ENCODE results near the gene GLA. TPM values are rescaled to one million over a fixed set of nuclear protein-coding genes. Genes with fewer than 3 reads are reported as not detected.

GLA gene
- total RNA-seq, 5 donors from 2014 or later (not counting 1 experiment from before 2014, with no cell fraction given) = 11.3 to 22.5 (median 14.9) TPM

- Mint-ChIP-seq H3K9me3 (no peaks in the 10 kb centered on the region), H3K27ac (no peak overlapping the region), H3K4me3 (no peak overlapping the region), H3K27me3 (peaks cover 0 to 18% of the 10 kb centered on the region in 2 donors), H3K4me1 (peaks cover 0 to 4% (median 0%) of the 10 kb centered on the region in 3 donors), H3K36me3 (no peaks in the 10 kb centered on the region)
- POLR2A ChIA-PET = no interaction called here
- H3K27me3 ChIP-seq (replicated peaks in 1 of 2; ENCODE audit: control insufficient read depth in 2 of 2, extremely low read depth in 1 of 2, insufficient read depth in 2 of 2, low read length in 1 of 2) = no peaks in the 10 kb centered on the region
- H3K36me3 ChIP-seq (ENCODE audit: control insufficient read depth in 2 of 2, extremely low read depth in 1 of 2, insufficient read depth in 1 of 2, low read length in 1 of 2) = no peaks in the 10 kb centered on the region
- CTCF ChIA-PET = interaction anchor here in 1 of 2 donors (1.0 kb wide), 1 partner anchor 9 kb away, joined by 3 read pairs; no protein-coding TSS in a partner anchor
- no peak overlapping the region for H3K27ac ChIP-seq (ENCODE audit: low read length)
- H3K9me3 ChIP-seq = no peaks in the 10 kb centered on the region
- ATAC-seq (replicated peaks in 1 of 4) (no peak), DNase-seq (no peak)
- H3K4me1 ChIP-seq (ENCODE audit: control insufficient read depth in 1 of 2, extremely low read depth in 1 of 2, insufficient read depth in 2 of 2, low read length in 2 of 2) = no peaks in the 10 kb centered on the region
- H3K4me3 ChIP-seq (ENCODE audit: control insufficient read depth in 1 of 2, extremely low read depth in 1 of 2, low read length in 1 of 2) = no peak overlapping the region
Observed at GRCh38 chrX:101368800-101369199, 38.9 kb downstream of the GLA start.

GRCh38 chrX:101365301-101365795 is 42.4 kb downstream of the GLA start:
- peaks cover 0 to 20% of the 10 kb centered on the region in 2 donors for H3K27me3 Mint-ChIP-seq
- H3K4me3 Mint-ChIP-seq = no peak overlapping the region
- no peak for DNase-seq
- no peak overlapping the region for H3K27ac ChIP-seq (ENCODE audit: low read length)
- ChIA-PET POLR2A (no interaction called here), CTCF (no interaction called here)
- no peak overlapping the region for H3K27ac Mint-ChIP-seq
- H3K9me3 Mint-ChIP-seq = no peaks in the 10 kb centered on the region
- peaks cover 0 to 4% (median 0%) of the 10 kb centered on the region in 3 donors for H3K4me1 Mint-ChIP-seq
- H3K4me1 ChIP-seq (ENCODE audit: control insufficient read depth in 1 of 2, extremely low read depth in 1 of 2, insufficient read depth in 2 of 2, low read length in 2 of 2) = no peaks in the 10 kb centered on the region
- no peak for ATAC-seq (replicated peaks in 1 of 4)
- no peak overlapping the region for H3K4me3 ChIP-seq (ENCODE audit: control insufficient read depth in 1 of 2, extremely low read depth in 1 of 2, low read length in 1 of 2)
- no peaks in the 10 kb centered on the region for H3K36me3 Mint-ChIP-seq
- no CpG with 5 or more reads among the region's 1 CpG for WGBS (ENCODE audit: insufficient coverage)
- no peaks in the 10 kb centered on the region for H3K36me3 ChIP-seq (ENCODE audit: control insufficient read depth in 2 of 2, extremely low read depth in 1 of 2, insufficient read depth in 1 of 2, low read length in 1 of 2)
- no peaks in the 10 kb centered on the region for H3K27me3 ChIP-seq (replicated peaks in 1 of 2; ENCODE audit: control insufficient read depth in 2 of 2, extremely low read depth in 1 of 2, insufficient read depth in 2 of 2, low read length in 1 of 2)
- H3K9me3 ChIP-seq = no peaks in the 10 kb centered on the region

- no peaks in the 10 kb centered on the region for H3K4me1 ChIP-seq (ENCODE audit: control insufficient read depth in 1 of 2, extremely low read depth in 1 of 2, insufficient read depth in 2 of 2, low read length in 2 of 2)
- ATAC-seq (replicated peaks in 1 of 4) = no peak
- CTCF ChIA-PET = no interaction called here
Observed at GRCh38 chrX:101362757-101363156, 45.0 kb downstream of the GLA start.

GRCh38 chrX:101362116-101362515 is 45.6 kb downstream of the GLA start:
- H3K9me3 ChIP-seq = no peaks in the 10 kb centered on the region
- Mint-ChIP-seq H3K27me3 (peaks cover 0 to 26% of the 10 kb centered on the region in 2 donors), H3K9me3 (no peaks in the 10 kb centered on the region), H3K4me1 (peaks cover 0 to 2% (median 0%) of the 10 kb centered on the region in 3 donors), H3K36me3 (no peaks in the 10 kb centered on the region), H3K27ac (no peak overlapping the region), H3K4me3 (no peak overlapping the region)
- H3K27ac ChIP-seq (ENCODE audit: low read length) = no peak overlapping the region
- no peaks in the 10 kb centered on the region for H3K4me1 ChIP-seq (ENCODE audit: control insufficient read depth in 1 of 2, extremely low read depth in 1 of 2, insufficient read depth in 2 of 2, low read length in 2 of 2)
- no peaks in the 10 kb centered on the region for H3K27me3 ChIP-seq (replicated peaks in 1 of 2; ENCODE audit: control insufficient read depth in 2 of 2, extremely low read depth in 1 of 2, insufficient read depth in 2 of 2, low read length in 1 of 2)
- ChIA-PET CTCF (interaction anchor here in 1 of 2 donors (0.6 kb wide), 1 partner anchor 52 kb away, joined by 3 read pairs; no protein-coding TSS in a partner anchor), POLR2A (no interaction called here)
- ATAC-seq (replicated peaks in 1 of 4) = no peak
- no peak for DNase-seq
- H3K36me3 ChIP-seq (ENCODE audit: control insufficient read depth in 2 of 2, extremely low read depth in 1 of 2, insufficient read depth in 1 of 2, low read length in 1 of 2) = no peaks in the 10 kb centered on the region
- no CpG with 5 or more reads among the region's 3 CpGs for WGBS (ENCODE audit: insufficient coverage)
- H3K4me3 ChIP-seq (ENCODE audit: control insufficient read depth in 1 of 2, extremely low read depth in 1 of 2, low read length in 1 of 2) = no peak overlapping the region

More at GRCh38 chrX:101362757-101363156, 45.0 kb downstream of the GLA start:
- Histone ChIP-seq H3K27ac (ENCODE audit: low read length) (no peak overlapping the region), H3K4me3 (ENCODE audit: control insufficient read depth in 1 of 2, extremely low read depth in 1 of 2, low read length in 1 of 2) (no peak overlapping the region), H3K27me3 (replicated peaks in 1 of 2; ENCODE audit: control insufficient read depth in 2 of 2, extremely low read depth in 1 of 2, insufficient read depth in 2 of 2, low read length in 1 of 2) (no peaks in the 10 kb centered on the region), H3K9me3 (no peaks in the 10 kb centered on the region), H3K36me3 (ENCODE audit: control insufficient read depth in 2 of 2, extremely low read depth in 1 of 2, insufficient read depth in 1 of 2, low read length in 1 of 2) (no peaks in the 10 kb centered on the region)
- H3K27me3 Mint-ChIP-seq = peaks cover 0 to 23% of the 10 kb centered on the region in 2 donors
- no peaks in the 10 kb centered on the region for H3K9me3 Mint-ChIP-seq
- no peak for DNase-seq
- no peaks in the 10 kb centered on the region for H3K36me3 Mint-ChIP-seq
- no peak overlapping the region for H3K27ac Mint-ChIP-seq
- H3K4me3 Mint-ChIP-seq = no peak overlapping the region
- peaks cover 0 to 2% (median 0%) of the 10 kb centered on the region in 3 donors for H3K4me1 Mint-ChIP-seq
- POLR2A ChIA-PET = no interaction called here

GRCh38 chrX:101360390-101360789 is 47.3 kb downstream of the GLA start:
- Histone ChIP-seq H3K9me3 (no peaks in the 10 kb centered on the region), H3K27me3 (replicated peaks in 1 of 2; ENCODE audit: control insufficient read depth in 2 of 2, extremely low read depth in 1 of 2, insufficient read depth in 2 of 2, low read length in 1 of 2) (no peaks in the 10 kb centered on the region), H3K4me3 (ENCODE audit: control insufficient read depth in 1 of 2, extremely low read depth in 1 of 2, low read length in 1 of 2) (no peak overlapping the region), H3K36me3 (ENCODE audit: control insufficient read depth in 2 of 2, extremely low read depth in 1 of 2, insufficient read depth in 1 of 2, low read length in 1 of 2) (no peaks in the 10 kb centered on the region), H3K4me1 (ENCODE audit: control insufficient read depth in 1 of 2, extremely low read depth in 1 of 2, insufficient read depth in 2 of 2, low read length in 2 of 2) (no peaks in the 10 kb centered on the region), H3K27ac (ENCODE audit: low read length) (no peak overlapping the region)
- no peaks in the 10 kb centered on the region for H3K36me3 Mint-ChIP-seq
- DNase-seq (no peak), ATAC-seq (replicated peaks in 1 of 4) (no peak)
- H3K27ac Mint-ChIP-seq = no peak overlapping the region
- peaks cover 0 to 27% of the 10 kb centered on the region in 2 donors for H3K27me3 Mint-ChIP-seq
- POLR2A ChIA-PET = no interaction called here
- peaks cover 0 to 2% (median 0%) of the 10 kb centered on the region in 3 donors for H3K4me1 Mint-ChIP-seq
- 83% methylated on average over 1 of the region's 7 CpGs for whole genome bisulfite sequencing (ENCODE audit: insufficient coverage)
- H3K4me3 Mint-ChIP-seq = no peak overlapping the region
- no peaks in the 10 kb centered on the region for H3K9me3 Mint-ChIP-seq
- CTCF ChIA-PET = no interaction called here

- Histone ChIP-seq H3K9me3 (no peaks in the 10 kb centered on the region), H3K27ac (ENCODE audit: low read length) (no peak overlapping the region), H3K4me3 (ENCODE audit: control insufficient read depth in 1 of 2, extremely low read depth in 1 of 2, low read length in 1 of 2) (no peak overlapping the region), H3K4me1 (ENCODE audit: control insufficient read depth in 1 of 2, extremely low read depth in 1 of 2, insufficient read depth in 2 of 2, low read length in 2 of 2) (no peaks in the 10 kb centered on the region), H3K36me3 (ENCODE audit: control insufficient read depth in 2 of 2, extremely low read depth in 1 of 2, insufficient read depth in 1 of 2, low read length in 1 of 2) (no peaks in the 10 kb centered on the region), H3K27me3 (replicated peaks in 1 of 2; ENCODE audit: control insufficient read depth in 2 of 2, extremely low read depth in 1 of 2, insufficient read depth in 2 of 2, low read length in 1 of 2) (no peaks in the 10 kb centered on the region)
- no peaks in the 10 kb centered on the region for H3K9me3 Mint-ChIP-seq
- CTCF ChIA-PET = no interaction called here
- POLR2A ChIA-PET = no interaction called here
- ATAC-seq (replicated peaks in 1 of 4) (no peak), DNase-seq (no peak)
- H3K36me3 Mint-ChIP-seq = no peaks in the 10 kb centered on the region
- H3K4me3 Mint-ChIP-seq = no peak overlapping the region
- WGBS (ENCODE audit: insufficient coverage) = no CpG with 5 or more reads among the region's 1 CpG
- peaks cover 0 to 27% of the 10 kb centered on the region in 2 donors for H3K27me3 Mint-ChIP-seq
- peaks cover 0 to 2% (median 0%) of the 10 kb centered on the region in 3 donors for H3K4me1 Mint-ChIP-seq
- no peak overlapping the region for H3K27ac Mint-ChIP-seq
Observed at GRCh38 chrX:101359966-101360365, 47.8 kb downstream of the GLA start.

Measured in T-cell (primary cell).